ENCODE measurements around the gene PHRF1. TPM values are rescaled to one million over a fixed set of nuclear protein-coding genes. Genes with fewer than 3 reads are reported as not detected.

The PHRF1 gene
- total RNA-seq, 2 donors from 2014 or later = 37.3 to 47.1 TPM

GRCh38 chr11:598005-598680 lies 21.9 kb downstream of the PHRF1 start:
- ATAC-seq = no peak
- no peak for DNase-seq (ENCODE audit: low spot score in 2 of 2)
- H3K36me3 Mint-ChIP-seq = peaks cover 7 to 16% of the 10 kb centered on the region in 2 donors
- no peak overlapping the region for H3K27ac Mint-ChIP-seq
- no peaks in the 10 kb centered on the region for H3K9me3 Mint-ChIP-seq

DNA sequence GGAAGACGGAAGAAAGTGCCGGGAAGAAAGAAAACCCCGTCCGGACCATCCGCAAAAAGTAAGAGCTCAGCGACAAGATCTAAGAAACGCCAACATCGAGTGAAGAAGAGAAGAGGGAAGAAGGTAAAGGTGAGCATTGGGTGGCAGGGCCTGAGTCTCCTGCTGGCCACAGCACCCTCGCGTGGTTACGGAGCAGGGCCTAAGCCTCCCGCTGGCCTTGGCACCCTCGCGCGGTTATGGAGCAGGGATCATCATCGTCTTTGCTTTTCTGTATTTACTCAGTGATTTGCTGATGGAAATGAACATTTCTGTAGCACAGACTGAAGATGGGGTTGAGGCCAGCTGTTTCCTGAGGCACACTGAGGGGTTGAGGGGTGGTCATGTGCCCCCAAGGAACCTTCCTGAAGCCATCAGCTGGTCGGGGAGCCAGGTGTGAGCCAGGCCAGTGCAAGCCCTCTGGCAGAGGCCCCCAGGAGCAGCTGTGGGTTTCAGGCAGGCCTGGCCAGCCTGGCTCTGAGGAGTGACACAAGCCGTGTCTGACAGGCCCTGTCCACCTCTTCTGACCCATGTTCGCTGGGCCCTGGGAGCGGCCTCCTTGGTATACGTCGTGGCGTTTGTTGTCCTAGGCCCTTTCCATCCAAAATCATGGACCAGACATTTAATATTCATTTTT lies 25.4 kb downstream of the PHRF1 start:
- no peak for ATAC-seq
- H3K27ac Mint-ChIP-seq = no peak overlapping the region
- peaks cover 0 to 7% of the 10 kb centered on the region in 2 donors for H3K36me3 Mint-ChIP-seq
- H3K9me3 Mint-ChIP-seq = no peaks in the 10 kb centered on the region
- DNase-seq (ENCODE audit: low spot score in 2 of 2) = no peak

DNA sequence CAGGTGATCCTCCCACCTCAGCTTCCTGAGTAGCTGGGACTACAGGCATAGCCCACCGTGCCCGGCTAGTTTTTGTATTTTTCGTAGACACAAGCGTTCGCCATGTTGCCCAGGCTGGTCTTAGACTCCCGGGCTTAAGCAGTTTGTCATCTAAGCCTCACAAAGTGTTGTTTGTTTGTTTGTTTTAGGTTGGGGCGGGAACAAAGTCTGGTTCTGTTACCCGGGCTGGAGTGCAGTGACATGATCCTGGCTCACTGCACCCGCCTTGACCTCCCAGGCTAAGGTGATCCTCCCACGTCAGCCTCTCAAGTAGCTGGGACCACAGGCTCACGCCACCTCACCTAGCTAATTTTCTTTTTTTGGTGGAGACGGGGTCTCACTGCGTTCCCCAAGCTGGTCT lies 26.9 kb downstream of the PHRF1 start:
- H3K9me3 Mint-ChIP-seq = no peaks in the 10 kb centered on the region
- DNase-seq (ENCODE audit: low spot score in 2 of 2) = no peak
- no peak overlapping the region for H3K27ac Mint-ChIP-seq
- no peak for ATAC-seq
- H3K36me3 Mint-ChIP-seq = peaks cover 0 to 8% of the 10 kb centered on the region in 2 donors

DNA sequence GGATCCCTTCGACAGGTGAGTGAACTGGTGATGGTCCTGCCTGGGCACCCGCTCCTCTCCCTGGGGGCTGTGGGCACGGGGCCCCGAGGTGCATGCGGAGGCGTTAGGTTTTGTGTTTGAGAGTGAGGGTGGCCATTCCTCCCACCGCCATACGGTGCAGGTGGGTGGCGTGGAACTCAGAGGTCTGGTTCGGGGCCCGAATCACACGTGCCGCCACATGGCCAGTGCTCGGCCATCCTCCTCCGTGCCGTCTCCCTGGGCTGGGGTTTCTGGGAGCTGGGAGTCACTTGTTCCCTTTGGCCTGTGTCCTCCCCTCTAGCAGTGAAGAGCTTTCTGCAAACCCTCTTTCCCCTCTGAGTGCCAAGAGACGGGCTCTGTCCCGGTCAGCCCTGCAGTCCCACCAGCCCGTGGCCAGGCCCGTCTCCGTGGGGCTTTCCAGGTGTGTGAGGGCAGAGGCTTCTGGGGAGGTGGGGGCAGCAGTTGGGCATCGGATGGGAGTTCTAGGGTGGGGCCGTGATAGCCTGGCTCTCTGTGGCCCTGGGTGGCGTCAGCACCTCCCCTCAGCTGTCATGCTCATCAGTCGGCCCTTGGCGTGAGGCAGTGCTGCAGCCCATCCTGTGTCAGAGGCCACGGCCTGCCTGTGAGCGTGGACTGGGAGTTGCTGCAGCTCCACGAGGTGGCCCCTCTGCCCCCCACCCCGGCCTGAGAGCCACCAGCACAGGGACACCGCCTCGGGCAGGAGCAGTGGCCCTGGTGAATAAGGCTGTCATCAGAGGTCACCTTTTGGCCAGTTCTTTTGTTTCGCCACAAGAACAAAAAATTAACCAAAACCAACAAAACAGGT lies 29.2 kb downstream of the PHRF1 start:
- Mint-ChIP-seq H3K36me3 (peaks cover 0 to 8% of the 10 kb centered on the region in 2 donors), H3K9me3 (no peaks in the 10 kb centered on the region), H3K27ac (peak overlapping the region in 1 of 2 donors; percentile 59)
- ATAC-seq (no peak), DNase-seq (ENCODE audit: low spot score in 2 of 2) (no peak)

DNA sequence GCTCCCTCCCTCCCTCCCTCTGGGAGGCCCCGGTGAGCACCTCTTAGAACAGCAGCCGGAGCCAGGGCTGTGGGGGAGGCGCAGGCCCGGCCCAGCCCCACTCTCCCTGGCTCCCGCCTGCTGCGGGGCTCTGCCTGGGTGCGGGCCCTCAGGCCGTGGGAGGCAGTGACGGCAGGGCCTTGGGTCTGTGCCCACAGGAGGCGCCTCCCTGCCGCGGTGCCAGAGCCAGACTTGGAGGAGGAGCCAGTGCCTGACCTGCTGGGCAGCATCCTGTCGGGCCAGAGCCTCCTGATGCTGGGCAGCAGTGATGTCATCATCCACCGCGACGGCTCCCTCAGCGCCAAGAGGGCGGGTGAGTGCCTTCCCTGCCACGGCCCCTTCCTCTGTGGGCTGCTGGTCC lies 30.0 kb downstream of the PHRF1 start:
- no peak for ATAC-seq
- Mint-ChIP-seq H3K9me3 (no peaks in the 10 kb centered on the region), H3K36me3 (peaks cover 0 to 8% of the 10 kb centered on the region in 2 donors), H3K27ac (no peak overlapping the region)
- no peak for DNase-seq (ENCODE audit: low spot score in 2 of 2)

DNA sequence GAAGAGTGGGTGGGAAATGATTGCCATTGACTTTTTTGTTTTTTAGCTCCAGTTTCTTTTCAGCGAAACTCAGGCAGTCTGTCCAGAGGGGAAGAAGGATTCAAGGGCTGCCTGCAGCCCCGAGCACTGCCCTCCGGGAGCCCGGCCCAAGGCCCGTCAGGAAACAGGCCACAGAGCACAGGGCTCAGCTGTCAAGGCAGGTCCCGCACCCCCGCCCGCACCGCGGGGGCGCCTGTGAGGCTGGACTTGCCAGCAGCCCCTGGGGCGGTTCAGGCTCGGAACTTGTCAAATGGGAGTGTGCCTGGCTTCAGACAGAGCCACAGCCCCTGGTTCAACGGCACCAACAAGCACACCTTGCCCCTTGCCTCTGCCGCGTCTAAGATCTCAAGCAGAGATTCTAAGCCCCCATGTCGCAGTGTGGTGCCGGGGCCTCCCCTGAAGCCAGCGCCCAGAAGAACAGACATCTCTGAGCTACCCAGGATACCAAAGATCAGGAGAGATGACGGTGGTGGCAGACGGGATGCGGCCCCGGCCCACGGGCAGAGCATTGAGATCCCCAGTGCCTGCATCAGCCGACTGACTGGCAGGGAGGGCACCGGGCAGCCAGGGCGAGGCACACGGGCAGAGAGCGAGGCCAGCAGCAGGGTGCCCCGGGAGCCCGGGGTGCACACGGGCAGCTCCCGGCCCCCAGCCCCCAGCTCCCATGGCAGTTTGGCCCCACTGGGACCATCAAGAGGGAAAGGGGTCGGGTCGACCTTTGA lies 30.9 kb downstream of the PHRF1 start:
- DNase-seq (ENCODE audit: low spot score in 2 of 2) (no peak), ATAC-seq (no peak)
- Mint-ChIP-seq H3K36me3 (peaks cover 0 to 11% of the 10 kb centered on the region in 2 donors), H3K9me3 (no peaks in the 10 kb centered on the region), H3K27ac (peak overlapping the region in 1 of 2 donors; percentile 63)

DNA sequence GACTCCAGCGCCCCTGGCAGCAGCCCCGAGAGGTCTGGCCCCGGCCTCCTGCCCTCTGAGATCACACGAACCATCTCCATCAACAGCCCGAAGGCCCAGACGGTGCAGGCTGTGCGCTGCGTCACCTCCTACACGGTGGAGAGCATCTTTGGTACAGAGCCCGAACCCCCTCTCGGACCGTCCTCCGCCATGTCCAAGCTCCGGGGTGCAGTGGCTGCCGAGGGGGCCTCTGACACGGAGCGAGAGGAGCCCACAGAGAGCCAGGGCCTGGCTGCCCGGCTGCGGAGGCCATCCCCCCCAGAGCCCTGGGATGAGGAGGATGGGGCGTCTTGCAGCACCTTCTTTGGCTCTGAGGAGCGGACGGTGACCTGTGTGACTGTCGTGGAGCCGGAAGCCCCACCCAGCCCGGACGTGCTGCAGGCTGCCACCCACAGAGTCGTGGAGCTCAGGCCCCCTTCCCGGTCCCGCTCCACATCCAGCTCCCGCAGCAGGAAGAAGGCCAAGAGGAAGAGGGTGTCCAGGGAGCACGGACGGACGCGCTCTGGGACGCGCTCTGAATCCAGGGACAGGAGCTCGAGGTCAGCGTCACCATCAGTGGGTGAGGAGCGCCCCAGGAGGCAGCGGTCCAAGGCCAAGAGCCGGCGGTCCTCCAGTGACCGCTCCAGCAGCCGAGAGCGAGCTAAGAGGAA lies 31.8 kb downstream of the PHRF1 start:
- peaks cover 0 to 13% of the 10 kb centered on the region in 2 donors for H3K36me3 Mint-ChIP-seq
- no peaks in the 10 kb centered on the region for H3K9me3 Mint-ChIP-seq
- peak overlapping the region in 1 of 2 donors; percentile 90 for H3K27ac Mint-ChIP-seq
- ATAC-seq (no peak), DNase-seq (ENCODE audit: low spot score in 2 of 2) (no peak)

DNA sequence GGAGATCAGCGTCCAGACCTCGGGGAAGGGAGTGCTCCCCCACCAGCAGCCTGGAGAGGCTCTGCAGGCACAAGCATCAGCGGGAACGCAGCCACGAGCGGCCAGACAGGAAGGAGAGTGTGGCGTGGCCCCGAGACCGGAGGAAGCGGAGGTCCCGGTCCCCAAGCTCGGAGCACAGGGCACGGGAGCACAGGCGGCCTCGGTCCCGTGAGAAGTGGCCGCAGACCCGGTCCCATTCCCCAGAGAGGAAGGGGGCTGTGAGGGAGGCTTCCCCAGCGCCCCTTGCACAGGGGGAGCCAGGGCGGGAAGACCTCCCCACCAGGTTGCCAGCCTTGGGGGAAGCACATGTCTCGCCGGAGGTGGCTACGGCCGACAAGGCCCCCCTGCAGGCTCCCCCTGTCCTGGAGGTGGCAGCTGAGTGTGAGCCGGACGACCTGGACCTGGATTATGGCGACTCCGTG lies 32.6 kb downstream of the PHRF1 start:
- H3K36me3 Mint-ChIP-seq = peaks cover 0 to 13% of the 10 kb centered on the region in 2 donors
- peak overlapping the region in 1 of 2 donors; percentile 90 for H3K27ac Mint-ChIP-seq
- ATAC-seq = no peak
- H3K9me3 Mint-ChIP-seq = no peaks in the 10 kb centered on the region
- DNase-seq (ENCODE audit: low spot score in 2 of 2) = no peak

GRCh38 chr11:609341-609811 lies 33.1 kb downstream of the PHRF1 start:
- Mint-ChIP-seq H3K9me3 (no peaks in the 10 kb centered on the region), H3K27ac (no peak overlapping the region), H3K36me3 (peaks cover 0 to 17% of the 10 kb centered on the region in 2 donors)
- ATAC-seq (no peak), DNase-seq (ENCODE audit: low spot score in 2 of 2) (no peak)

- H3K9me3 Mint-ChIP-seq = no peaks in the 10 kb centered on the region
- peak overlapping the region; percentile 81 to 92 for H3K27ac Mint-ChIP-seq
- peaks cover 0 to 21% of the 10 kb centered on the region in 2 donors for H3K36me3 Mint-ChIP-seq
- no peak for ATAC-seq
- no peak for DNase-seq (ENCODE audit: low spot score in 2 of 2)
Observed at GRCh38 chr11:610146-610801, 34.0 kb downstream of the PHRF1 start.

DNA sequence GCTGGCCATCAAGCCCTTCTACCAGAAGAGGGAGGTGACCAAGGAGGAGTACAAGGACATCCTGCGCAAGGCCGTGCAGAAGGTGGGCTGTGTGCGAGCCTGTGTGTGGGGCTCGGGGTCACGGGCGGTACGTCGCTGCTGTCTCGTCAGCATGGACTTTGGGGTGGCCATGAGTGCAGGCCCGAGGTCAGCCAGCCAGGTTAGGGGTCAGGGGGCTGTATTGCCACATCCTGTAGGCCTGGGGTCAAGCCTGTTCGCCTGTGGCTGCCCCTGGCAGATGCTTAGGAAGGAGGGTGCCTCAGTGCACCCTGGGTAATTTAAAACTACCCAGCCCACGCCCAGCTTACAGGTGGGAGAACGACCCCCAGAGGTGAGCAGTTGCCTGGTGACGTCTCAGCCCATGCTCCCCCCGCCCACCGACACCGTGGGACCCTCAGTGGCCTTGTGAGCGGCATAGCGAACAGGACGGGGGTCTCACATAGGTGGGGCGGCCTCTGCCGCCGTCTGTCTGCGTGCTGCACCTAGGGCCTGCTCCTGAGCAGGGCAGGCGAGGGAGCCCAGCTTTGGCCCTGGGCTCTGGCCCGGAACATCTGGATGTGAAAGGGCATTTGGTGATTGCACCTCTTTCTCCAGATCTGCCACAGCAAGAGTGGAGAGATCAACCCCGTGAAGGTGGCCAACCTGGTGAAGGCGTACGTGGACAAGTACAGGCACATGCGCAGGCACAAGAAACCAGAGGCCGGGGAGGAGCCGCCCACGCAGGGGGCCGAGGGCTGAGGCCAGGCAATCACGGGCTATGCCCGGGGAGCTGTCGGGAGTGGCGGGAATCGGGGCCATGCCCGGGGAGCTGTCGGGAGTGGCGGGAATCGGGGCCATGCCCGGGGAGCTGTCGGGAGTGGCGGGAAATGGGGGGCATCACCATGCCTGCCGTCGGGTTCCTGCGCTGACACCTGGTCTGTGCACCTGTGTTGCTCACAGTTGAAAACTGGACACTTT lies 35.0 kb downstream of the PHRF1 start:
- H3K9me3 Mint-ChIP-seq = no peaks in the 10 kb centered on the region
- ATAC-seq (no peak), DNase-seq (ENCODE audit: low spot score in 2 of 2) (no peak)
- peaks cover 0 to 21% of the 10 kb centered on the region in 2 donors for H3K36me3 Mint-ChIP-seq
- peak overlapping the region; percentile 81 to 92 for H3K27ac Mint-ChIP-seq

DNA sequence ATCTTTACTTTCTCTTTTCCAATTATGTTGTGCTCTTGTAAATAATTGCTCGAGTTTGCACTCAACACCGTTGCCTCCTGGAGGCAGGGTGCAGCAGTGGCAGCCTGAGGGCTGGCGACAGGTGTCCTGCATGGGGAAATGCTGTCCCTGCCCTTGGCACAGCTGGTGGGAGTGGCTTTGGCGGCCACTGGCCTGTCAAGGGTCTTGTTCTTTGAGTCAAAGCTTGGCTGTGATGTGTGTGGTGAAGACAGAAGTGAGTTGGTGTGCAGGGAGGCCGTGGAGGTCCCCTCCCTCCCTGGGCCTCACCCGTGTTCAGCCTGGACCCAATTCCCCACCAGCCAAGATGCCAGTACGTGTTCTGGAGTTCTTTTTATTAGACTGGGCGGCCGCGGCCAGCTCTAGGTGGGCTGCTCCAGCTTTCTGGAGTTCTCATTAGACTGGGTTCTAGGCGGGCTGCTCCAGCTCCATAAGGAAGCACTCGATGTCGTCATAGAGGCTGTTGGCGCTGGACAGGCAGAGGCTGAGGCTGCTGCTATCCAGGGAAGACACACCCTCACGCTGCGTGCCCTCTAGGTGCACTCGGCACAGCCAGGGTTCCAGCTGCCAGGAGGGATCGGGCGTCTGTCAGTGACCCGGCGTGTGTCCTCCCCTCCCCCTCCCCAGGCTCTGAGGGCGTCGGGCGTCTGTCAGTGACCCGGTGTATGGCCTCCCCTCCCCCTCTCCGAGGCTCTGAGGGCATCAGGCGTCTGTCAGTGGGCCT lies 36.1 kb downstream of the PHRF1 start:
- Mint-ChIP-seq H3K36me3 (peaks cover 0 to 13% of the 10 kb centered on the region in 2 donors), H3K27ac (peak overlapping the region; percentile 35 to 88)
- DNase-seq (ENCODE audit: low spot score in 2 of 2) = no peak

GRCh38 chr11:612961-613300 lies 36.7 kb downstream of the PHRF1 start:
- no peaks in the 10 kb centered on the region for H3K9me3 Mint-ChIP-seq
- no peak for ATAC-seq
- H3K36me3 Mint-ChIP-seq = peaks cover 0 to 13% of the 10 kb centered on the region in 2 donors
- DNase-seq (ENCODE audit: low spot score in 2 of 2) = no peak
- peak overlapping the region; percentile 35 to 68 for H3K27ac Mint-ChIP-seq

More for the DNA sequence above, 36.1 kb downstream of the PHRF1 start:
- no peak for ATAC-seq
- no peaks in the 10 kb centered on the region for H3K9me3 Mint-ChIP-seq

All from activated naive CD4-positive, alpha-beta T cell treated with anti-CD3 and anti-CD28 coated beads, Interleukin-2, amount 50 U/mL, for 72 hours (primary cell).